Heart left ventricle (tissue), 16 donors: Measurements from ENCODE around the gene ZCWPW2. TPM values are rescaled to one million over a fixed set of nuclear protein-coding genes. Genes with fewer than 3 reads are reported as not detected.

Experiments used
- ATAC-seq, 4 donors: fragments of 200-7000 bp; cut with Tn5 transposase; one replicate each; pipeline ENCODE4 v1.9.1; 2020 to 2022; ENCODE audit warnings: moderate library complexity in 4 of 4, mild to moderate bottlenecking in 3 of 4, moderate number of reproducible peaks in 1 of 4
- DNase-seq, 5 donors: peaks; one replicate each; pipeline ENCODE4 v3.0.0-alpha.2; 2020
- H3K27ac ChIP-seq, 12 donors: fragments of 200-600 bp; sonication (generic) in 4 of 12; one replicate each; pipeline versions ENCODE4 v1.5.0 to v1.8.0; 2016 to 2022; ENCODE audit warnings: mild to moderate bottlenecking in 2 of 12
- H3K27me3 ChIP-seq, 9 donors: fragments of 200-600 bp; sonication (generic) in 2 of 9; one replicate each; pipeline versions ENCODE4 v1.5.1 to v1.8.0; 2016 to 2022; ENCODE audit warnings: mild to moderate bottlenecking in 3 of 9
- H3K36me3 ChIP-seq, 9 donors: fragments of 200-600 bp; sonication (generic) in 2 of 9; one replicate each; pipeline versions ENCODE4 v1.5.0 to v1.8.0; 2018 to 2022; ENCODE audit warnings: mild to moderate bottlenecking in 2 of 9
- H3K4me1 ChIP-seq, 12 donors: fragments of 200-600 bp; sonication (generic) in 4 of 12; one replicate each; pipeline versions ENCODE4 v1.5.0 to v1.8.0; 2016 to 2022; ENCODE audit warnings: mild to moderate bottlenecking in 3 of 12
- H3K4me3 ChIP-seq, 12 donors: fragments of 200-600 bp; sonication (generic) in 4 of 12; one replicate each; pipeline versions ENCODE4 v1.5.0 to v1.8.0; 2017 to 2022; ENCODE audit warnings: mild to moderate bottlenecking in 9 of 12, moderate library complexity in 4 of 12
- H3K9me3 ChIP-seq, 12 donors: fragments of 200-600 bp; sonication (generic) in 4 of 12; one replicate each; pipeline versions ENCODE4 v1.5.0 to v1.8.0; 2016 to 2022; ENCODE audit warnings: mild to moderate bottlenecking in 1 of 12
- POLR2A ChIP-seq, 2 donors: fragments of 450-650 bp; IDR thresholded peaks; one replicate each; pipeline ENCODE4 v1.6.1; 2017; ENCODE audit warnings: antibody characterized with exemption in 2 of 2, mild to moderate bottlenecking in 2 of 2, moderate library complexity in 2 of 2
- WGBS, 4 donors: extraction: QIAGEN DNeasy Blood & Tissue Kit in 2 of 4; methylation state at CpG; one replicate each; pipeline versions ENCODE4 v1.1.5 to v1.1.7; 2013 to 2018; 5-methylcytosine and 5-hydroxymethylcytosine counted together
- intact Hi-C, 10 donors: fragments of 100-400 bp; cut with DNase I; formaldehyde crosslinking; loops; one replicate each; pipeline versions ENCODE4 v1.11.1 to v1.14.2; 2022
- polyA plus RNA-seq, 2 donors: library from polyadenylated mRNA; stranded (reverse); fragments of 200-250 nt; gene quantifications; one replicate each; pipeline ENCODE4 v1.2.3, GENCODE V29; 2013
- total RNA-seq, 9 donors: library from RNA; depleted of rRNA in 2 of 9; stranded (reverse); fragments of >200 nt in 2 of 9; fragmentation: NEBNext Ultra II Directional in 3 of 9; extraction: Animal tissue kit (Norgen Biotek cat#: 25700) in 3 of 9; gene quantifications; one replicate each; pipeline versions ENCODE4 v1.1.0 to v1.2.4, GENCODE V29; 2016 to 2023
- TF ChIP-seq, protein P1 (sequence below), 12 donors: fragments of 200-600 bp; sonication (generic) in 4 of 12; IDR thresholded peaks; one replicate each; pipeline versions ENCODE4 v1.5.0 to v1.8.0; 2018 to 2022; ENCODE audit warnings: antibody characterized with exemption in 12 of 12, mild to moderate bottlenecking in 5 of 12
- donor health status: ischemic (EF 13 %, LVEDD 7.1; RV severe dilation, severe dysfunction).
- donor health status: healthy with polysubstance abuse.
- donor health status: DM: no; HTN: yes; CAD: no.
- donor health status: DM: no; HTN: no; CAD: no.
- donor health status: ischemic (EF 25% LVEDD 6.9; RV normal size, moderate dysfunction).
- donor health status: ischemic (EF 25% LVEDD 5.7; RV mildly dilated, moderate dysfunction).
- donor health status: healthy.
- donor health status: DM: yes; HTN: yes; CAD: no.
- donor health status: ischemic (EF 35%, LVEDD 5.7; RV mildly dilated, moderate dysfunction).
- donor health status: nonischemic (EF 11% LVEDD 7.7; RV severe dilation, severe dysfunction).
- donor health status: DM: yes; HTN: yes; CAD: no.
- donor health status: PGD.
- donor health status: ischemic (EF 29% LVEDD 5.4; RV normal size, mild dysfunction).
- donor health status: nonischemic (EF 23%, LVEDD 6.1; RV moderate dilation, normal function).

Gene ZCWPW2
- total and polyA plus RNA-seq, 11 donors, result 0.86 to 4.9 (median 1.8) TPM

DNA sequence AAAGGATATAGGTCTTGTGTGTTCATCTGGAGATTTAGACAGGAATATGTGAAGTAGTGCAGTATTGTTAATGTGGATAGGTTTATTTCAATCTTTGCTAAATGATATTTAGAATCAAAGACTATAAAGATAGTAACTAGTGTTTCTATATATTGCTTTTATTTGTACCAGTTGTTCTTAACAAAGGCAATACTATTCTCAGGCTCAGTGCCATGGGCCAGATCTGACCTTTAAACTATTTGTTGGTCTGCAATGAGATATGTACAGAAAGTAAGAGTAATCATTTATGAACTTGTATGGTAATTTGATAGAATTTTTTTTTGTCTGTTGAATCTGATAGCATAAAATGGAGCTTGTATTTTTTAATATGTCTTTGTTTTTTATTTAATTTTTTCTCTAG lies 146.8 kb downstream of the ZCWPW2 start:
- ATAC-seq (no peak), DNase-seq (no peak)
- no peak overlapping the region for H3K27ac ChIP-seq
- H3K27me3 ChIP-seq, result no peaks in the 10 kb centered on the region
- no peak overlapping the region for H3K4me3 ChIP-seq
- no peaks in the 10 kb centered on the region for H3K4me1 ChIP-seq
- H3K36me3 ChIP-seq, result no peaks in the 10 kb centered on the region
- H3K9me3 ChIP-seq, result peaks cover 0 to 7% (median 0%) of the 10 kb centered on the region in 12 donors
- TF ChIP-seq, protein P1, sequence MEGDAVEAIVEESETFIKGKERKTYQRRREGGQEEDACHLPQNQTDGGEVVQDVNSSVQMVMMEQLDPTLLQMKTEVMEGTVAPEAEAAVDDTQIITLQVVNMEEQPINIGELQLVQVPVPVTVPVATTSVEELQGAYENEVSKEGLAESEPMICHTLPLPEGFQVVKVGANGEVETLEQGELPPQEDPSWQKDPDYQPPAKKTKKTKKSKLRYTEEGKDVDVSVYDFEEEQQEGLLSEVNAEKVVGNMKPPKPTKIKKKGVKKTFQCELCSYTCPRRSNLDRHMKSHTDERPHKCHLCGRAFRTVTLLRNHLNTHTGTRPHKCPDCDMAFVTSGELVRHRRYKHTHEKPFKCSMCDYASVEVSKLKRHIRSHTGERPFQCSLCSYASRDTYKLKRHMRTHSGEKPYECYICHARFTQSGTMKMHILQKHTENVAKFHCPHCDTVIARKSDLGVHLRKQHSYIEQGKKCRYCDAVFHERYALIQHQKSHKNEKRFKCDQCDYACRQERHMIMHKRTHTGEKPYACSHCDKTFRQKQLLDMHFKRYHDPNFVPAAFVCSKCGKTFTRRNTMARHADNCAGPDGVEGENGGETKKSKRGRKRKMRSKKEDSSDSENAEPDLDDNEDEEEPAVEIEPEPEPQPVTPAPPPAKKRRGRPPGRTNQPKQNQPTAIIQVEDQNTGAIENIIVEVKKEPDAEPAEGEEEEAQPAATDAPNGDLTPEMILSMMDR (IDR thresholded peaks at IDR 0.05), result no peak
- no peak for TF ChIP-seq POLR2A (IDR thresholded peaks at IDR 0.05)
- intact Hi-C loops, result no loop called here

DNA sequence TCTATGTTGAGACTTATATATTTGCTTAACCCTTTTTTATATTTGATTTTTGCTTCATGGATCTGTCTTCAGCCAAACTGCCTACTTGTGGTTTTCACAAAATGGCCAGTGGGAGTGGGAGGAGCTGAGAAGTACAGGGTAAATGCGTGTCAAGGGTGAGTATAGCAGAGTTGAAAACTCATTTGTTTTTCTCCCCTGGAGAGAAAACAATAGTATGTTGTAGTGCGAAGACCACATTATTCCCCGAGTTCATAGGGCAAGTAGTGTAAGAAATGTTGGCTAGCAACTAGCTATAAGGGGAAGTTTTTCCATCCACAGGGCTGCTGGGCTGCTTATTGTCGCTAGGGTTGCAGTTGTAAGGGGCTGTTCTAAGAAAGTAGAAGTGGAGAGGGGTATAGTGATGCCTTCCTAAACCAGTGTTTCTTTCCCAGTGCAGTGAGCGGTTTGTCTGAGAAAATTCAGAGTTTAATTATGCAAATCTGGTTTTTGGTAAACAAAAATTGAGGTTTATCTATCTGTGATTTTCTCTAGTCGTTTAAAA lies 153.9 kb downstream of the ZCWPW2 start:
- Histone ChIP-seq H3K36me3 (no peaks in the 10 kb centered on the region), H3K4me3 (no peak overlapping the region), H3K4me1 (no peaks in the 10 kb centered on the region), H3K9me3 (no peaks in the 10 kb centered on the region), H3K27me3 (no peaks in the 10 kb centered on the region), H3K27ac (no peak overlapping the region)
- intact Hi-C loops, result no loop called here
- DNase-seq, result no peak
- ATAC-seq, result no peak
- TF ChIP-seq, protein P1 (IDR thresholded peaks at IDR 0.05), result no peak
- no peak for TF ChIP-seq POLR2A (IDR thresholded peaks at IDR 0.05)
- WGBS, 4 donors, result 80 to 84% (median 82%) methylated on average over 6 of the region's 6 CpGs

DNA sequence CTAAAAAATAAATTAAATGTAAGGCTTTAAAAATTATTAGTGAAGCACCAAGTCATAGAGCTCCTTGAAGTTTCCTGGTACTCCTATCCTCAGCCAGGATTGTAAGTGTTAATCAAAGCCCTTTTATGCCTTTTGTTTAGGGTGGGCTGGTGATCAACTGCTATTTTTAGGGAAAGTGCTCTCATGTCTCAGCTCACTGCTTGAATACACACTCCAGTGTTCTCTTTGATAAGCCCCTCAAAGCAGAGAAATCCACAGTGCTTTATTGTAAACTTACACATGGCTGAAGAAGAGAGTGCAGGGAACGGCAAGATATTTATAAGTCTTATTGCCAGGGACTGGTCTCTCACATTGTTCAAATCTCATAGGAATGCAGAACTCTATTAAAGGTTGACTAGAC lies 156.5 kb downstream of the ZCWPW2 start:
- ATAC-seq, result no peak
- Histone ChIP-seq H3K27ac (no peak overlapping the region), H3K4me1 (no peaks in the 10 kb centered on the region), H3K36me3 (no peaks in the 10 kb centered on the region), H3K9me3 (peaks cover 0 to 5% (median 0%) of the 10 kb centered on the region in 12 donors), H3K27me3 (no peaks in the 10 kb centered on the region), H3K4me3 (no peak overlapping the region)
- no peak for DNase-seq
- WGBS, 4 donors, result 0 to 19% (median 1%) methylated on average over 1 of the region's 1 CpG
- intact Hi-C loops, result no loop called here
- no peak for TF ChIP-seq POLR2A (IDR thresholded peaks at IDR 0.05)
- TF ChIP-seq, protein P1 (IDR thresholded peaks at IDR 0.05), result no peak

DNA sequence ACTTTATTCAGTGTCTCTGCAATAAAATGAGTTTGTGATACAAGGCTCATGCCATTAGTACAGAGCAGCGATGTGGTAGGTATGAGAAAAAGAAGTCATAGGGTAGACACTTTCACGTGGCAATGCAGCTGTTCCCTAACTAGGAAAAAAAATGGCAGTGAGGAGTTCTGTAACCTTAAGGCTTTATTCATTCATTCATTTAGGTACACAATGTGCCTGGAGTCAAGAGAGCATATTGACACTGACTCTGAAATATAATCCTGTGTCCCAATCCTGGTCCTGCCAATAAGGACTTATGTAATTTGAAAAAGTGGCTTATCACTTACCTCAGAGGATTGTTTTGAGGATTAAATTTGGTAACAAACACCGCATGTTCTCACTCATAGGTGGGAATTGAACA lies 173.1 kb downstream of the ZCWPW2 start:
- Histone ChIP-seq H3K4me3 (no peak overlapping the region), H3K27ac (no peak overlapping the region), H3K36me3 (no peaks in the 10 kb centered on the region), H3K27me3 (no peaks in the 10 kb centered on the region), H3K4me1 (no peaks in the 10 kb centered on the region), H3K9me3 (no peaks in the 10 kb centered on the region)
- 82 to 95% (median 87%) methylated on average over 3 of the region's 3 CpGs for WGBS, 4 donors
- intact Hi-C loops, result no loop called here
- no peak for DNase-seq
- ATAC-seq, result peak in 1 of 4 donors; percentile 32
- TF ChIP-seq POLR2A (IDR thresholded peaks at IDR 0.05), result no peak
- TF ChIP-seq, protein P1 (IDR thresholded peaks at IDR 0.05), result no peak
